DND-41 (cell line): Measurements from ENCODE around the gene MGME1.

Source experiments
- ATAC-seq: fragments of 200-7000 bp; cut with Tn5 transposase; 3 replicates; pipeline ENCODE4 v1.9.1; 2021; ENCODE audit warnings: low read depth; ENCODE audit not compliant: insufficient read depth
- DNase-seq: peaks from one replicate; pipeline ENCODE4 v3.0.0-alpha.2; 2020
- H2AFZ ChIP-seq: 2 replicates; pipeline ENCODE4 v1.6.0; 2012; ENCODE audit warnings: low read depth, low read length
- H3K27ac ChIP-seq: 2 replicates; pipeline ENCODE4 v1.5.1; 2012; ENCODE audit warnings: low read length, inconsistent platforms
- H3K27me3 ChIP-seq: fragments of 200-600 bp; sonication (generic); 2 replicates; pipeline ENCODE4 v1.6.0; 2012; ENCODE audit warnings: low read length, mild to moderate bottlenecking, inconsistent platforms; ENCODE audit not compliant: insufficient read depth, poor library complexity
- H3K36me3 ChIP-seq: 2 replicates; pipeline ENCODE4 v1.5.1; 2012; ENCODE audit warnings: low read length, inconsistent platforms; ENCODE audit not compliant: insufficient read depth
- H3K4me1 ChIP-seq: 2 replicates; pipeline ENCODE4 v1.5.1; 2012; ENCODE audit warnings: mild to moderate bottlenecking, low read length; ENCODE audit not compliant: insufficient read depth
- H3K4me2 ChIP-seq: 2 replicates; pipeline ENCODE4 v1.6.0; 2012; ENCODE audit warnings: mild to moderate bottlenecking, moderate library complexity, low read length, inconsistent platforms; ENCODE audit not compliant: insufficient read depth
- H3K4me3 ChIP-seq, 2 experiments: fragments of 200-600 bp in 1 of 2; shearing (Covaris generic) in 1 of 2; 2 replicates each; pipeline ENCODE4 v1.5.1; 2012 to 2016; ENCODE audit warnings: inconsistent platforms in 2 of 2, low read length in 2 of 2, mild to moderate bottlenecking in 2 of 2, low read depth in 1 of 2, moderate library complexity in 1 of 2
- H3K79me2 ChIP-seq: 2 replicates; pipeline ENCODE4 v1.6.0; 2012; ENCODE audit warnings: low read length, inconsistent platforms; ENCODE audit not compliant: insufficient read depth
- H3K9ac ChIP-seq: 2 replicates; pipeline ENCODE4 v1.6.0; 2012; ENCODE audit warnings: low read depth, mild to moderate bottlenecking, inconsistent platforms, low read length, moderate library complexity
- H3K9me3 ChIP-seq: 2 replicates; pipeline ENCODE4 v1.5.1; 2012; ENCODE audit warnings: low read length, moderate library complexity, mild to moderate bottlenecking, inconsistent platforms; ENCODE audit not compliant: insufficient read depth, severe bottlenecking
- H4K20me1 ChIP-seq: 2 replicates; pipeline ENCODE4 v1.6.0; 2012; ENCODE audit warnings: low read length; ENCODE audit not compliant: insufficient read depth
- EZH2 ChIP-seq: IDR thresholded peaks from 3 replicates; pipeline ENCODE4 v1.6.1; 2012; ENCODE audit warnings: borderline replicate concordance, low read depth, mild to moderate bottlenecking, moderate library complexity, low read length, inconsistent platforms; ENCODE audit not compliant: severe bottlenecking
- TF ChIP-seq, protein P1 (sequence below): IDR thresholded peaks from 2 replicates; pipeline ENCODE4 v1.5.1; 2012; ENCODE audit warnings: borderline replicate concordance, low read length, moderate library complexity, mild to moderate bottlenecking; ENCODE audit not compliant: poor library complexity, severe bottlenecking; ENCODE audit errors: extremely low read depth

The MGME1 gene

DNA sequence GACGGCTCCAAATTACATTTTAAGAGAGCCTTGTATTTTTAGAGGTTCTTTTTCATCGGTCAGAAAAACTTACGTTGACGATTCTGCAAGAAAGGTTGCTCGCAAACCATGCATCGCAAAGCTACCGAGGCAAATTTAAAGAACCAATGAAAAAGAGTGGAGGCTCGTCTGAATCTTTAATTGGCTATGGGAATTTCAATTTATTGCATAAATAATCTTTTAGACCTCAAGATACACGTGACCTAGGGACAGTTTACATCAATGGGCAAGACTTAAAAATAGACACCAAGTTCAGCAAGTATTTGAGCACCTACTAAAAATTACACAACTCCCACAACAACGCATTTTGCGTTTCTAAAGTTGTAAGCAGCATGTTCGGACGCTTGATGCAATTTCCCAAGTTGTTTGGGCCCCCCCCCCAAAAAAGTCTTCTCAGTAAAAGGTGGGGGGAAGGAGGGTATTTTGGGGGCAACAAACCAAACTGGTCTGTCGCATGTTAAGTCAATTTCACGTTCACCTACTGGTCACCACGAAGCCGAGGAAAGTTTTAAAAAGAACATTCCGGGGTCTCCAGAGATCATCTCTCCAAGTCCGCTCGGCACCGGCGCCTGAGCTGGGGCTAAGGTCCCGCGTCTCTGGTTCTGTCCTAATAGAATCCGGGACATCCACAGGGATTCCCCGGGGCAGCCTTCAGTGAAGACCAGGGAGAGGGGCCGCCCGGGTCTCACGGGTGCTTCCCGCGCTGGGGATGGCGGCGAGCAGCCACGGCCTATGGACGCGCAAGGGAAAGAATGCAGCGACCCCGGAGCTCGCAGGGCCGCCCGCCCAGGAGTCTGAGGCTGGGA lies 1.1 kb upstream of the MGME1 start:
- DNase-seq (no peak), ATAC-seq (no peak)
- TF ChIP-seq, protein P1, sequence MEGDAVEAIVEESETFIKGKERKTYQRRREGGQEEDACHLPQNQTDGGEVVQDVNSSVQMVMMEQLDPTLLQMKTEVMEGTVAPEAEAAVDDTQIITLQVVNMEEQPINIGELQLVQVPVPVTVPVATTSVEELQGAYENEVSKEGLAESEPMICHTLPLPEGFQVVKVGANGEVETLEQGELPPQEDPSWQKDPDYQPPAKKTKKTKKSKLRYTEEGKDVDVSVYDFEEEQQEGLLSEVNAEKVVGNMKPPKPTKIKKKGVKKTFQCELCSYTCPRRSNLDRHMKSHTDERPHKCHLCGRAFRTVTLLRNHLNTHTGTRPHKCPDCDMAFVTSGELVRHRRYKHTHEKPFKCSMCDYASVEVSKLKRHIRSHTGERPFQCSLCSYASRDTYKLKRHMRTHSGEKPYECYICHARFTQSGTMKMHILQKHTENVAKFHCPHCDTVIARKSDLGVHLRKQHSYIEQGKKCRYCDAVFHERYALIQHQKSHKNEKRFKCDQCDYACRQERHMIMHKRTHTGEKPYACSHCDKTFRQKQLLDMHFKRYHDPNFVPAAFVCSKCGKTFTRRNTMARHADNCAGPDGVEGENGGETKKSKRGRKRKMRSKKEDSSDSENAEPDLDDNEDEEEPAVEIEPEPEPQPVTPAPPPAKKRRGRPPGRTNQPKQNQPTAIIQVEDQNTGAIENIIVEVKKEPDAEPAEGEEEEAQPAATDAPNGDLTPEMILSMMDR: no peak
- no peak for TF ChIP-seq EZH2
- H3K27ac ChIP-seq: peak overlapping the region; percentile 98
- H3K27me3 ChIP-seq: no peaks in the 10 kb centered on the region
- H3K4me1 ChIP-seq: peaks cover 71% of the 10 kb centered on the region
- peaks cover 68% of the 10 kb centered on the region for H3K36me3 ChIP-seq
- H3K4me2 ChIP-seq: peak overlapping the region; percentile 84
- H3K9ac ChIP-seq: peak overlapping the region; percentile 89
- H3K9me3 ChIP-seq: no peaks in the 10 kb centered on the region
- peak overlapping the region; percentile 72 to 85 for H3K4me3 ChIP-seq
- H3K79me2 ChIP-seq: peaks cover 97% of the 10 kb centered on the region
- H2AFZ ChIP-seq: peak overlapping the region; percentile 82
- H4K20me1 ChIP-seq: peaks cover 73% of the 10 kb centered on the region

DNA sequence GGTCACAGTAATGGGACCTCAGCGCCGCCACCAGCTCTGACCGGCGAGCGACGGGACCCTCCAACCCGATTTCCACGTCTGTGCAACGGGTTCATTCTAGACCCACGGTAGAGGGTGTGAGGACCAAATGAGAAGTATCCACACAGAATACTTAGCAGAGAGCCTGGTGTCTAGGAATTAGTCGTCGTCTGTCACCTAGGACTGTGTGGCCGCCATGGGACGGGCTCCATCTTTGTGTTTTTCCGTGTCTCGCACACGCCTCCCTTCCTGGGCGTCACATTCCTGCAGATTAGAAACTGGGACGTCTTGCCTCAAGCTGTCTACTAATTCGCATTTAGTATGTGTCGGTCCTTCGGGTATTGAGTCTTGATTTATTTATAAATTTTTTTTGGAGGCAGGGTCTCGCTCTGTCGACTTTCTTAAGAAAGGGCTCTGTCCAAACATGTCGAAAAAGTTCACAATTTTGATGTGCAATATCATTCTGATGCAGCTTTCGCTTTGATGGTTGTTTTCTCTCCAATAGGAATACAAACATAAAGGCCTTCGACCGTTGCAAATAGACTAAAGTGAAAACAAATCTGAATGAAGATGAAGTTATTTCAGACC lies 563 bp downstream of the MGME1 start:
- peak; percentile 35 for ATAC-seq

DNA sequence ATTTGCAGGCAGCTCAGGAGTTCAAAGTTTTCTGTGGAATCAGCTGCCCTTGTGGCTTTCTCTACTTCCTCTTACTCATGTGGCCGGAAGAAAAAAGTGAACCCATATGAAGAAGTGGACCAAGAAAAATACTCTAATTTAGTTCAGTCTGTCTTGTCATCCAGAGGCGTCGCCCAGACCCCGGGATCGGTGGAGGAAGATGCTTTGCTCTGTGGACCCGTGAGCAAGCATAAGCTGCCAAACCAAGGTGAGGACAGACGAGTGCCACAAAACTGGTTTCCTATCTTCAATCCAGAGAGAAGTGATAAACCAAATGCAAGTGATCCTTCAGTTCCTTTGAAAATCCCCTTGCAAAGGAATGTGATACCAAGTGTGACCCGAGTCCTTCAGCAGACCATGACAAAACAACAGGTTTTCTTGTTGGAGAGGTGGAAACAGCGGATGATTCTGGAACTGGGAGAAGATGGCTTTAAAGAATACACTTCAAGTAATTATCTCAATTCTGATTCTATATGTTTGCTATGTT lies 1.1 kb downstream of the MGME1 start:
- no peak for TF ChIP-seq EZH2
- TF ChIP-seq, protein P1: no peak
- H3K36me3 ChIP-seq: peaks cover 60% of the 10 kb centered on the region
- DNase-seq (peak; percentile 57), ATAC-seq (0 out of 3 replicates have a peak, but pooled peaks have one; percentile 4)
- H3K4me3 ChIP-seq: peak overlapping the region; percentile 54 to 72
- peak overlapping the region; percentile 98 for H3K27ac ChIP-seq
- no peaks in the 10 kb centered on the region for H3K27me3 ChIP-seq
- H3K9me3 ChIP-seq: no peaks in the 10 kb centered on the region
- peaks cover 62% of the 10 kb centered on the region for H4K20me1 ChIP-seq
- peak overlapping the region; percentile 89 for H3K9ac ChIP-seq
- peaks cover 97% of the 10 kb centered on the region for H3K79me2 ChIP-seq
- H2AFZ ChIP-seq: peak overlapping the region; percentile 78
- H3K4me2 ChIP-seq: peak overlapping the region; percentile 72
- peaks cover 71% of the 10 kb centered on the region for H3K4me1 ChIP-seq

More for the DNA sequence above, 563 bp downstream of the MGME1 start:
- Histone ChIP-seq H3K4me3 (peak overlapping the region; percentile 54 to 72), H3K79me2 (peaks cover 97% of the 10 kb centered on the region), H3K27me3 (no peaks in the 10 kb centered on the region), H3K27ac (peak overlapping the region; percentile 98), H3K9ac (peak overlapping the region; percentile 89), H3K4me1 (peaks cover 71% of the 10 kb centered on the region), H3K36me3 (peaks cover 61% of the 10 kb centered on the region), H3K4me2 (peak overlapping the region; percentile 72), H3K9me3 (no peaks in the 10 kb centered on the region), H2AFZ (peak overlapping the region; percentile 78), H4K20me1 (peaks cover 67% of the 10 kb centered on the region)
- DNase-seq: peak; percentile 65
- TF ChIP-seq, protein P1: no peak
- no peak for TF ChIP-seq EZH2
